IMR-90 (cell line): ENCODE measurements around the gene HYAL1. TPM values are rescaled to one million over a fixed set of nuclear protein-coding genes. Genes with fewer than 3 reads are reported as not detected.

Source experiments
- ATAC-seq: fragments of 200-7000 bp; cut with Tn5 transposase; 2 replicates; pipeline ENCODE4 v1.9.1; 2020; ENCODE audit warnings: low read depth, mild to moderate bottlenecking, moderate library complexity
- BruUV-seq: library from RNA; stranded (reverse); fragments of 400-500 nt; replicated peaks from 2 replicates; lab custom pipeline; 2021; lab: Mats Ljungman, UMichigan
- CTCF ChIA-PET: fragments of 300-600 bp; formaldehyde crosslinking; extraction: SDS; loops from one replicate; lab custom pipeline; 2021; ENCODE audit warnings: antibody characterized with exemption; lab: Yijun Ruan, JAX
- POLR2A ChIA-PET: fragments of 300-600 bp; sonication (Branson Sonifier 250); formaldehyde crosslinking; loops from one replicate; lab custom pipeline; 2022; ENCODE audit warnings: antibody characterized with exemption; ENCODE audit not compliant: unreplicated experiment; lab: Charles Lee
- DNase-seq: peaks from one replicate; pipeline ENCODE4 v3.0.0; 2013
- H2AFZ ChIP-seq: replicated peaks from 2 replicates; pipeline ENCODE3; 2013; ENCODE audit warnings: low read length, mild to moderate bottlenecking; ENCODE audit not compliant: poor library complexity
- H2AK5ac ChIP-seq: 2 replicates; pipeline ENCODE4 v1.6.1; 2013; ENCODE audit warnings: low read depth, low read length, inconsistent platforms
- H2AK9ac ChIP-seq: replicated peaks from 2 replicates; pipeline ENCODE3; 2013; ENCODE audit warnings: mild to moderate bottlenecking, low read depth, low read length, moderate library complexity; ENCODE audit not compliant: poor library complexity
- H2BK120ac ChIP-seq: 2 replicates; pipeline ENCODE4 v1.6.1; 2013; ENCODE audit warnings: low read depth, low read length, inconsistent platforms
- H2BK15ac ChIP-seq: 3 replicates; pipeline ENCODE4 v1.6.1; 2013; ENCODE audit warnings: low read depth, low read length, inconsistent platforms
- H2BK20ac ChIP-seq: 2 replicates; pipeline ENCODE4 v1.6.1; 2013; ENCODE audit warnings: low read depth, mild to moderate bottlenecking, inconsistent platforms, low read length, moderate library complexity
- H2BK5ac ChIP-seq: 2 replicates; pipeline ENCODE4 v1.6.1; 2013; ENCODE audit warnings: mild to moderate bottlenecking, low read depth, low read length, inconsistent platforms; ENCODE audit not compliant: poor library complexity, severe bottlenecking
- H3K14ac ChIP-seq: replicated peaks from 2 replicates; pipeline ENCODE4 v1.6.1; 2013; ENCODE audit warnings: low read depth, low read length, inconsistent platforms
- H3K18ac ChIP-seq: 2 replicates; pipeline ENCODE4 v1.6.1; 2013; ENCODE audit warnings: low read depth, low read length, control low read depth
- H3K23ac ChIP-seq: 2 replicates; pipeline ENCODE4 v1.6.1; 2013; ENCODE audit warnings: low read depth, low read length, inconsistent platforms
- H3K27ac ChIP-seq: 2 replicates; pipeline ENCODE4 v1.5.1; 2013; ENCODE audit warnings: mild to moderate bottlenecking, control low read depth, low read length; ENCODE audit not compliant: insufficient read depth
- H3K27me3 ChIP-seq: 2 replicates; pipeline ENCODE4 v1.6.1; 2013; ENCODE audit warnings: low read length; ENCODE audit not compliant: control insufficient read depth, insufficient read depth
- H3K36me3 ChIP-seq: 2 replicates; pipeline ENCODE4 v1.6.1; 2013; ENCODE audit warnings: low read length, mixed read lengths; ENCODE audit not compliant: control insufficient read depth, insufficient read depth
- H3K4ac ChIP-seq: 2 replicates; pipeline ENCODE4 v1.6.1; 2013; ENCODE audit warnings: low read depth, low read length, inconsistent platforms
- H3K4me1 ChIP-seq: 2 replicates; pipeline ENCODE4 v1.6.1; 2013; ENCODE audit warnings: low read length, mixed read lengths; ENCODE audit not compliant: control insufficient read depth, insufficient read depth
- H3K4me2 ChIP-seq: 2 replicates; pipeline ENCODE4 v1.6.1; 2013; ENCODE audit warnings: low read depth, mild to moderate bottlenecking, control low read depth, low read length, moderate library complexity
- H3K4me3 ChIP-seq: 2 replicates; pipeline ENCODE4 v1.5.1; 2013; ENCODE audit warnings: low read depth, mild to moderate bottlenecking, control low read depth, low read length, moderate library complexity; ENCODE audit not compliant: insufficient read depth
- H3K56ac ChIP-seq: 2 replicates; pipeline ENCODE4 v1.6.1; 2013; ENCODE audit warnings: low read length, inconsistent platforms; ENCODE audit not compliant: insufficient read depth; ENCODE audit errors: extremely low read depth
- H3K79me1 ChIP-seq, 2 experiments: 2 replicates each; pipeline ENCODE4 v1.6.1; 2013; ENCODE audit warnings: low read length in 2 of 2, inconsistent platforms in 1 of 2, low read depth in 1 of 2
- H3K9ac ChIP-seq: 2 replicates; pipeline ENCODE4 v1.6.1; 2013; ENCODE audit warnings: low read depth, low read length, control low read depth
- H3K9me1 ChIP-seq: 2 replicates; pipeline ENCODE4 v1.6.1; 2013; ENCODE audit warnings: low read length, inconsistent platforms; ENCODE audit not compliant: insufficient read depth
- H3K9me3 ChIP-seq: 2 replicates; pipeline ENCODE4 v1.6.1; 2013; ENCODE audit warnings: low read length; ENCODE audit not compliant: control insufficient read depth, insufficient read depth
- H4K20me1 ChIP-seq: 2 replicates; pipeline ENCODE4 v1.6.1; 2013; ENCODE audit warnings: low read length, inconsistent platforms; ENCODE audit not compliant: insufficient read depth
- H4K5ac ChIP-seq: 2 replicates; pipeline ENCODE4 v1.6.1; 2013; ENCODE audit warnings: mild to moderate bottlenecking, low read depth, low read length, control low read depth
- H4K8ac ChIP-seq, 2 experiments: 2 replicates each; pipeline ENCODE4 v1.6.1; 2013; ENCODE audit warnings: low read depth in 2 of 2, low read length in 2 of 2, control low read depth in 1 of 2, inconsistent platforms in 1 of 2
- H4K91ac ChIP-seq: 2 replicates; pipeline ENCODE4 v1.6.1; 2013; ENCODE audit warnings: low read depth, low read length, inconsistent platforms; ENCODE audit not compliant: insufficient read depth
- BHLHE40 ChIP-seq: fragments of 150-350 bp; IDR thresholded peaks from 2 replicates; pipeline ENCODE4 v1.6.1; 2016; ENCODE audit warnings: mild to moderate bottlenecking, low read depth, low read length
- CEBPB ChIP-seq: IDR thresholded peaks from 2 replicates; pipeline ENCODE4 v1.6.1; 2012; ENCODE audit warnings: low read depth, low read length, improper control_type of control experiment
- CHD1 ChIP-seq: IDR thresholded peaks from 2 replicates; pipeline ENCODE4 v1.6.1; 2012; ENCODE audit warnings: low read depth, low read length, improper control_type of control experiment
- FOS ChIP-seq: fragments of 150-350 bp; IDR thresholded peaks from 2 replicates; pipeline ENCODE4 v1.6.1; 2016; ENCODE audit warnings: low read depth, low read length
- MAFK ChIP-seq: IDR thresholded peaks from 2 replicates; pipeline ENCODE4 v1.6.1; 2012; ENCODE audit warnings: low read depth, low read length, improper control_type of control experiment
- MXI1 ChIP-seq: IDR thresholded peaks from 2 replicates; pipeline ENCODE4 v1.6.1; 2012; ENCODE audit warnings: low read depth, mild to moderate bottlenecking, low read length, moderate library complexity, borderline replicate concordance
- NFE2L2 ChIP-seq: fragments of 150-350 bp; IDR thresholded peaks from 2 replicates; pipeline ENCODE4 v1.6.1; 2016; ENCODE audit warnings: low read depth, mild to moderate bottlenecking, low read length
- POLR2A ChIP-seq: IDR thresholded peaks from 2 replicates; pipeline ENCODE4 v1.6.1; 2012; ENCODE audit warnings: mild to moderate bottlenecking, low read depth, low read length
- RAD21 ChIP-seq: IDR thresholded peaks from 2 replicates; pipeline ENCODE4 v1.6.1; 2012; ENCODE audit warnings: low read length, improper control_type of control experiment
- RCOR1 ChIP-seq: IDR thresholded peaks from 2 replicates; pipeline ENCODE4 v1.6.1; 2012; ENCODE audit warnings: mild to moderate bottlenecking, low read length, improper control_type of control experiment; ENCODE audit not compliant: insufficient replicate concordance
- RFX5 ChIP-seq: IDR thresholded peaks from 2 replicates; pipeline ENCODE4 v1.8.0; 2012; ENCODE audit warnings: low read depth, mild to moderate bottlenecking, low read length, moderate library complexity
- WGBS, 2 experiments: methylation state at CpG; one replicate each; pipeline versions ENCODE4 v1.1.5 to v1.1.7; 2013; ENCODE audit warnings: missing lambda C conversion rate in 2 of 2; ENCODE audit not compliant: insufficient read length in 1 of 2; ENCODE audit errors: extremely low coverage in 2 of 2; 5-methylcytosine and 5-hydroxymethylcytosine counted together
- dilution Hi-C: fragments of 300-500 bp; cut with HindIII; formaldehyde crosslinking; loops from one replicate; pipeline ENCODE4 v1.14.3; 2018; ENCODE audit warnings: low sequenced_read_pairs; ENCODE audit not compliant: unreplicated experiment
- in situ Hi-C: fragments of 300-500 bp; cut with MboI; formaldehyde crosslinking; loops from 3 replicates; pipeline ENCODE4 v1.14.3; 2019; ENCODE audit warnings: low sequenced_read_pairs, inconsistent platforms, mixed read lengths
- intact Hi-C: fragments of 100-400 bp; cut with micrococcal nuclease; formaldehyde crosslinking; loops from 2 replicates; pipeline ENCODE4 v1.10.0; 2022
- polyA plus RNA-seq, 3 experiments: library from polyadenylated mRNA; depleted of rRNA; stranded (reverse); fragments of >200 nt; gene quantifications; 2 replicates each; pipeline ENCODE4 v1.2.3, GENCODE V29; 2012; ENCODE audit warnings: low replicate concordance in 1 of 3
- total RNA-seq: library from RNA; depleted of rRNA; stranded (reverse); fragments of >200 nt; gene quantifications from 2 replicates; pipeline ENCODE4 v1.2.3, GENCODE V29; 2012
- TF ChIP-seq, protein P1 (sequence below): fragments of 150-350 bp; IDR thresholded peaks from 2 replicates; pipeline ENCODE4 v1.6.1; 2017; ENCODE audit warnings: mild to moderate bottlenecking, antibody characterized with exemption, low read length, low read depth
- TF ChIP-seq, protein P2 (sequence below): fragments of 150-350 bp; IDR thresholded peaks from 2 replicates; pipeline ENCODE4 v1.6.1; 2016; ENCODE audit warnings: low read depth, mild to moderate bottlenecking, low read length, moderate library complexity, borderline replicate concordance

HYAL1 gene
- total and polyA plus RNA-seq, 2 of the 4 experiments (the other 2 are of a cell fraction): 0.32 to 0.36 TPM

DNA sequence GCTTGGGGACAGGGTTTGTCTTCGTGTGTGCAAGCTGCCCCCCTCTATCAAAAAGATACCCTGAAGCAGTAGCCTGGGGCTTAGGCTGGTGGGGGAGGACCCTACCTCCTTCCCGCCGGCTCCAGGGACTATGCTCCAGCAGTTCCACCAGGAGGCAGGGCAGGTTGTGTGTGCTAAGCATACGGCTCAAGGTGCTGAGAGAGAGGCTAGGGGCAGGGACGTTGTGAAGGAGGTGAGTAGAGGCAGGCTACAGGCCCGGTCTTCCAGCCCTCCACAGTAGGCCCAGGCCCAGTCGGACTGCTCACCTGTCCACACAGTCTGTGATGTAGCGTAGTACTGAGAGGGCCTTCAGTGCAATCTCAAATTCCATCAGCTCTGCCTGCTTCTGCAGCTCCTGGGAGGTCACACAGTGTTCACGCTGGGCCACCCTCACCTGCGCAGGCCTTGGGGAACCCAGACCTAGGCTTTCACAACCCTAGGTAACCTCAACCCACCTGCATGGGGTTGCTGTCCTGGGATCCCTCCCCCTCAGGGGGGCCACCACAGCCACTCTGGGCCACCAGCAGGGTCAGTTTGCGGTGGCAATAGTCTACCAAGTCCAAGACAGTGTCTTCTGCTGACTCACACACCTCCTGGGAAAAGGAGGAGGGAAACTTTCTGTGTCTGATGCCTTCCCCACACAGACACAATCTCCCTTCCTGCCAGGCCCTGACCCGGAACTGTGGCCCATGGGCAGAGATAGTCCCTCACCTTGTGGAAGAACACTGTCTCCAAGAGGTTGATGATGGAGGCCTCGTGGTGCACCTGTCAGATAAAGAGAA, 39.6 kb upstream of the HYAL1 start:
- TF ChIP-seq POLR2A (no peak), FOS (no peak), NFE2L2 (no peak), CEBPB (no peak), RFX5 (no peak), BHLHE40 (no peak), CHD1 (no peak), MXI1 (no peak), RAD21 (no peak), RCOR1 (no peak), MAFK (no peak)
- TF ChIP-seq, protein P1, sequence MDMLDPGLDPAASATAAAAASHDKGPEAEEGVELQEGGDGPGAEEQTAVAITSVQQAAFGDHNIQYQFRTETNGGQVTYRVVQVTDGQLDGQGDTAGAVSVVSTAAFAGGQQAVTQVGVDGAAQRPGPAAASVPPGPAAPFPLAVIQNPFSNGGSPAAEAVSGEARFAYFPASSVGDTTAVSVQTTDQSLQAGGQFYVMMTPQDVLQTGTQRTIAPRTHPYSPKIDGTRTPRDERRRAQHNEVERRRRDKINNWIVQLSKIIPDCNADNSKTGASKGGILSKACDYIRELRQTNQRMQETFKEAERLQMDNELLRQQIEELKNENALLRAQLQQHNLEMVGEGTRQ: no peak
- TF ChIP-seq, protein P2, sequence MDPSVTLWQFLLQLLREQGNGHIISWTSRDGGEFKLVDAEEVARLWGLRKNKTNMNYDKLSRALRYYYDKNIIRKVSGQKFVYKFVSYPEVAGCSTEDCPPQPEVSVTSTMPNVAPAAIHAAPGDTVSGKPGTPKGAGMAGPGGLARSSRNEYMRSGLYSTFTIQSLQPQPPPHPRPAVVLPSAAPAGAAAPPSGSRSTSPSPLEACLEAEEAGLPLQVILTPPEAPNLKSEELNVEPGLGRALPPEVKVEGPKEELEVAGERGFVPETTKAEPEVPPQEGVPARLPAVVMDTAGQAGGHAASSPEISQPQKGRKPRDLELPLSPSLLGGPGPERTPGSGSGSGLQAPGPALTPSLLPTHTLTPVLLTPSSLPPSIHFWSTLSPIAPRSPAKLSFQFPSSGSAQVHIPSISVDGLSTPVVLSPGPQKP: no peak
- in situ Hi-C loops (loop anchor here (25.0 kb wide), 3 partner anchors 1044 to 1819 kb away; partner anchors contain the start of genes ABHD14B, GPR62, MANF and PCBP4), dilution Hi-C loops (no loop called here), intact Hi-C loops (no loop called here)
- no peak overlapping the region for H2AK5ac ChIP-seq
- no peak overlapping the region for H2BK20ac ChIP-seq
- H3K27ac ChIP-seq: no peak overlapping the region
- no peak overlapping the region for H3K56ac ChIP-seq
- H4K20me1 ChIP-seq: peaks cover 2% of the 10 kb centered on the region
- H3K9me1 ChIP-seq: peaks cover 11% of the 10 kb centered on the region
- DNase-seq (no peak), ATAC-seq (no peak)
- no peaks in the 10 kb centered on the region for H3K9me3 ChIP-seq
- POLR2A ChIA-PET: no interaction called here
- H3K4me3 ChIP-seq: no peak overlapping the region
- H3K4me2 ChIP-seq: no peak overlapping the region
- no peak overlapping the region for H2BK120ac ChIP-seq
- no peak overlapping the region for H3K4ac ChIP-seq
- H2AK9ac ChIP-seq: no peak overlapping the region
- no peak overlapping the region for H4K5ac ChIP-seq
- BruUV-seq: no TSS peak
- no peak overlapping the region for H3K23ac ChIP-seq
- H3K36me3 ChIP-seq: peaks cover 3% of the 10 kb centered on the region; the same call in 1 of the 2 replicates
- no peak overlapping the region for H2BK15ac ChIP-seq
- H2AFZ ChIP-seq: no peak overlapping the region
- CTCF ChIA-PET: no interaction called here
- no peak overlapping the region for H4K91ac ChIP-seq
- H3K14ac ChIP-seq: no peak overlapping the region
- H2BK5ac ChIP-seq: no peak overlapping the region
- no peak overlapping the region for H4K8ac ChIP-seq
- no peak overlapping the region for H3K18ac ChIP-seq
- H3K4me1 ChIP-seq: peaks cover 16% of the 10 kb centered on the region
- H3K79me1 ChIP-seq: peaks cover 6 to 27% of the 10 kb centered on the region in 2 experiments; a peak in 3 of 4 replicates
- H3K9ac ChIP-seq: no peak overlapping the region
- WGBS, 2 experiments: 90% methylated on average over 7 of the region's 13 CpGs; no CpG with 5 or more reads in 1 of the 2 experiments
- no peaks in the 10 kb centered on the region for H3K27me3 ChIP-seq
